ENCODE results near the gene SLC25A38.

The SLC25A38 gene

DNA sequence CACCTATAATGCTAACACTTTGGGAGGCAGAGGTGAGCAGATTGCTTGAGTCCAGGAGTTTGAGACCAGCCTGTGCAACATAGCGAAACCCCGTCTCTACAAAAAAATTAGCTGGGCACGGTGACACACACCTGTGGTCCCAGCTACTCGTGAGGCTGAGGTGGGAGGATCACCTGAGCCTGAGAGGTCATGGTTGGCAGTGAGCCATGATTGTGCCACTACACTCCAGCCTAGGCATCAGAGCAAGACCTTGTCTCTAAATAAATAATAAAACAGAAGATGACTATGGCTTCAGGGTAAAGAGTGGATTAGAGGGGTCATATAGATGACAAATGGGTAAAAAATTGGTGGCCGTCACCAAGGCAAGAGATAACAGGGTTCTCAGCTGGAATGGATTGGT lies 3.1 kb downstream of the SLC25A38 start:
- Histone ChIP-seq H3K27me3 (ENCODE audit: insufficient read depth, insufficient read length) (no peaks in the 10 kb centered on the region), H3K9ac (ENCODE audit: insufficient read length, low read depth) (no peak overlapping the region), H3K36me3 (ENCODE audit: insufficient read depth, insufficient read length, low read length) (peaks cover 55% of the 10 kb centered on the region), H3K4me1 (ENCODE audit: insufficient read depth, insufficient read length) (peaks cover 14% of the 10 kb centered on the region), H3K4me3 (ENCODE audit: insufficient read length, low read depth) (no peak overlapping the region), H3K9me3 (ENCODE audit: insufficient read depth, low read length) (no peaks in the 10 kb centered on the region)
- DNase-seq (ENCODE audit: low read depth, low spot score): no peak
- TF ChIP-seq YY1 (IDR thresholded peaks at IDR 0.05; ENCODE audit: insufficient read depth, insufficient read length): no peak
- no peak for TF ChIP-seq SUZ12 (IDR thresholded peaks at IDR 0.05; ENCODE audit: extremely low read depth, insufficient read depth, insufficient read length)
- no peak for TF ChIP-seq ZNF274 (IDR thresholded peaks at IDR 0.05; ENCODE audit: low read depth, low read length)

DNA sequence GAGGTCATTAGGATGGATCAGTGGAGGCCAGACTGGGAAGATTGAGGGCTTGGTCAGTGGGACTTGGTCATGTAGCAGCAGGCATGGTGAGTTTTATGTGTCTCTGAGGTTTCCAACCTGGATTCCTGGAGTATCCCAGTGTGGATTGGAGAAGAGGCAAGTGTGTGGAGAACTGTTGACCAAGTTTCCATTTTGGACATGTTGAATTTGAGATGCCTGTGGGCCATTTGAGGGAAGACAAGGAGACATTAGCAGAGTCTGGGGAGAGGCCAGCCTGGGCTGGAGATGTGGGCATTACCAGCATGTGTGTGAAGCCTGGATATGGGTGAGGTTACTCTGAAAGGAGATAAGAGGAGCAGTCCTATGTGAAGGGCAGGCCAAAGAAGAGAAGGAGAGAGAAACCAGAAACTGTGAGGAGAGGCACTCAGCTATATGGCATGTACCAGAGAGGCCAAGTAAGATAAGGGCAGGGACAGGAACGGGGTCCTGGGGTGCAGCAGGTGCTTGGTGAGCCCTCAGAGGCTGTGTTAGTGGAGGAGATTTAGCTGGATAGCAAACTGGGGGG lies 4.3 kb downstream of the SLC25A38 start:
- no peak overlapping the region for H3K9ac ChIP-seq (ENCODE audit: insufficient read length, low read depth)
- no peak for TF ChIP-seq ZNF274 (IDR thresholded peaks at IDR 0.05; ENCODE audit: low read depth, low read length)
- no peak for TF ChIP-seq SUZ12 (IDR thresholded peaks at IDR 0.05; ENCODE audit: extremely low read depth, insufficient read depth, insufficient read length)
- no peak for TF ChIP-seq YY1 (IDR thresholded peaks at IDR 0.05; ENCODE audit: insufficient read depth, insufficient read length)
- H3K27me3 ChIP-seq (ENCODE audit: insufficient read depth, insufficient read length): no peaks in the 10 kb centered on the region
- H3K9me3 ChIP-seq (ENCODE audit: insufficient read depth, low read length): no peaks in the 10 kb centered on the region
- no peak for DNase-seq (ENCODE audit: low read depth, low spot score)
- H3K4me1 ChIP-seq (ENCODE audit: insufficient read depth, insufficient read length): peaks cover 14% of the 10 kb centered on the region
- peaks cover 66% of the 10 kb centered on the region for H3K36me3 ChIP-seq (ENCODE audit: insufficient read depth, insufficient read length, low read length)
- no peak overlapping the region for H3K4me3 ChIP-seq (ENCODE audit: insufficient read length, low read depth)

DNA sequence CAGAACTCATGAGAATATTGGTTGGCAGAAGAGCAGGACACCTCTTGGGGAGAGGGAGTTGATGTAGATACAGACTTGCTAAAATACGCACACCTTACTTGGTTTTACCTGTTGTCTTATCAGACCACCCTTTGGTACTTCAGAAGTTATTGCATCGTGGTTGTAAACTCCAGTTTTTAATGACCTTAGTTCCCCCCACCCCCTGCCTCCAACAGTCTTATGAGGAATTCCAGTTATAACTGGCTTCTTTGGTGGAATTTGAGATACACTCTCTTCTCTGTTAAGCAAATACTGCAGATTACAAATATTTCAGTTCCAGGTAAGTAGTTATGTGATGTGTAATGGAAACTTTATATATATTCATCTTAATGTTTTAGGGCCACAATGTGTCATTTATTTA lies 5.0 kb downstream of the SLC25A38 start:
- no peak for TF ChIP-seq SUZ12 (IDR thresholded peaks at IDR 0.05; ENCODE audit: extremely low read depth, insufficient read depth, insufficient read length)
- TF ChIP-seq ZNF274 (IDR thresholded peaks at IDR 0.05; ENCODE audit: low read depth, low read length): no peak
- no peak for TF ChIP-seq YY1 (IDR thresholded peaks at IDR 0.05; ENCODE audit: insufficient read depth, insufficient read length)
- peaks cover 14% of the 10 kb centered on the region for H3K4me1 ChIP-seq (ENCODE audit: insufficient read depth, insufficient read length)
- no peak overlapping the region for H3K4me3 ChIP-seq (ENCODE audit: insufficient read length, low read depth)
- H3K36me3 ChIP-seq (ENCODE audit: insufficient read depth, insufficient read length, low read length): peaks cover 71% of the 10 kb centered on the region
- H3K27me3 ChIP-seq (ENCODE audit: insufficient read depth, insufficient read length): no peaks in the 10 kb centered on the region
- no peak overlapping the region for H3K9ac ChIP-seq (ENCODE audit: insufficient read length, low read depth)
- no peak for DNase-seq (ENCODE audit: low read depth, low spot score)
- H3K9me3 ChIP-seq (ENCODE audit: insufficient read depth, low read length): no peaks in the 10 kb centered on the region

DNA sequence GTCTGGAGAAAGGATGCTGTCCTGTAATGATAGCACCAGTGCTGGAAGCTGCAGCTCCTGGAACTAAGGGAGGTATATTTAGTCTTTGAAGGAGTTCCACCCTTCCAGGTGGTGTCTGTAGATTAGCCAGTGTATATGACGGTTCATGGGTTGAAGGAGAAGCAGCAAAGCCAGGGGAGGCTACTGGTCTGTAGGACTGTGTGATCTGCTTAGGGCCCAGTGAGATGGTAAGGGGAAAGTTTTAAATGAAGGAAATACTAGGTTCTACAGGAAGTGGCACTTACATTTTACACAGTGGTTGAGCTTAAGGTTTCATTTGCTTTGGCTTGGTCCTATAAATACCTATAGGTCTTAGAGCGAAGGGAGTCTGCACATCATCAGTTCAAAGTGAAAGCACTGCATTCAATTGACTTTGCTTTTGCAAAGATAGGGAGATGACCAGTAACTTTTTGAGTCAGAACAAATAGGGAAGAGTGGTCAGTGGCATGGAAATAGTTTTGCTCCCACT lies 5.6 kb downstream of the SLC25A38 start:
- Histone ChIP-seq H3K4me3 (ENCODE audit: insufficient read length, low read depth) (no peak overlapping the region), H3K27me3 (ENCODE audit: insufficient read depth, insufficient read length) (no peaks in the 10 kb centered on the region), H3K9ac (ENCODE audit: insufficient read length, low read depth) (no peak overlapping the region), H3K4me1 (ENCODE audit: insufficient read depth, insufficient read length) (peaks cover 14% of the 10 kb centered on the region), H3K36me3 (ENCODE audit: insufficient read depth, insufficient read length, low read length) (peaks cover 77% of the 10 kb centered on the region), H3K9me3 (ENCODE audit: insufficient read depth, low read length) (no peaks in the 10 kb centered on the region)
- TF ChIP-seq SUZ12 (IDR thresholded peaks at IDR 0.05; ENCODE audit: extremely low read depth, insufficient read depth, insufficient read length) (no peak), ZNF274 (IDR thresholded peaks at IDR 0.05; ENCODE audit: low read depth, low read length) (no peak), YY1 (IDR thresholded peaks at IDR 0.05; ENCODE audit: insufficient read depth, insufficient read length) (no peak)
- no peak for DNase-seq (ENCODE audit: low read depth, low spot score)

DNA sequence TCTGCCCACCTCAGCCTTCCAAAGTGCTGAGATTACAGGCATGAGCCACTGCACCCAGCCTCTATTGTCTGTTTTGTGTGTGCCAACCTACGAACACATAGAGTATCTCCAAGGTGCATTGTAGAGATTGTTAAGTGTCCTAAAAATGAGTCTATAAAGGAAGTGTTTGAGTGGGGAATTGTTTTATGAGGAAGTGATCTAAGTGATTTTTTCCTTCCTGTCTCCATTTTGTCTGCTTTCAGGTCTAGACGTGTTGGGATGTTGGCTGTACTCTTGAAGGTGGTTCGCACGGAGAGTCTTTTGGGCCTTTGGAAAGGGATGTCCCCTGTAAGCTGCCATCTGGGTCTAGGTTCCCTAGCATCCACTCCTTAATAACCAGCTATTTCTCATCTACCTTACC lies 7.0 kb downstream of the SLC25A38 start:
- no peak for DNase-seq (ENCODE audit: low read depth, low spot score)
- TF ChIP-seq YY1 (IDR thresholded peaks at IDR 0.05; ENCODE audit: insufficient read depth, insufficient read length) (no peak), SUZ12 (IDR thresholded peaks at IDR 0.05; ENCODE audit: extremely low read depth, insufficient read depth, insufficient read length) (no peak), ZNF274 (IDR thresholded peaks at IDR 0.05; ENCODE audit: low read depth, low read length) (no peak)
- peaks cover 14% of the 10 kb centered on the region for H3K4me1 ChIP-seq (ENCODE audit: insufficient read depth, insufficient read length)
- H3K4me3 ChIP-seq (ENCODE audit: insufficient read length, low read depth): no peak overlapping the region
- peaks cover 89% of the 10 kb centered on the region for H3K36me3 ChIP-seq (ENCODE audit: insufficient read depth, insufficient read length, low read length)
- H3K9ac ChIP-seq (ENCODE audit: insufficient read length, low read depth): no peak overlapping the region
- H3K27me3 ChIP-seq (ENCODE audit: insufficient read depth, insufficient read length): no peaks in the 10 kb centered on the region
- H3K9me3 ChIP-seq (ENCODE audit: insufficient read depth, low read length): no peaks in the 10 kb centered on the region

DNA sequence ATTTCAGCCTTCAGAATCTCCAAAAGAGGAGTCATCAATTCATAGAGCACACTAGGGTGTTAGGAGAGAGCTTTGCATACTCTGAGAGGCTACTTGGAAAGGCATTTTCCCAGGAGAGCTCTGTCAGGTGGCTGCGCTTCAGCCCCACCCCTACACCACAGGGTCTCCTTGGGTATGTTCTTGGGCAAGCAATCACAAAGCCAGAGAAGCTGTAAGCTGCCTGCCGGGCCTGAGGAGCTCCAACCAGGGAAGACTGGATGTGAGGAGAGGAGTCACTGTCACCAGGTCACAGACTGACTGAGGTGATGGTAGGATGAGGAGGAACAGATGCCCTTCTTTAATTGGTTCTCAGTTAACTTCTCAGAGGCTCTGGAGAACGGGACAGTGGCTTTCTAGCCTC lies 13.5 kb downstream of the SLC25A38 start:
- TF ChIP-seq ZNF274 (IDR thresholded peaks at IDR 0.05; ENCODE audit: low read depth, low read length) (no peak), YY1 (IDR thresholded peaks at IDR 0.05; ENCODE audit: insufficient read depth, insufficient read length) (no peak), SUZ12 (IDR thresholded peaks at IDR 0.05; ENCODE audit: extremely low read depth, insufficient read depth, insufficient read length) (no peak)
- DNase-seq (ENCODE audit: low read depth, low spot score): no peak
- Histone ChIP-seq H3K4me3 (ENCODE audit: insufficient read length, low read depth) (no peak overlapping the region), H3K9ac (ENCODE audit: insufficient read length, low read depth) (no peak overlapping the region), H3K36me3 (ENCODE audit: insufficient read depth, insufficient read length, low read length) (peaks cover 70% of the 10 kb centered on the region), H3K4me1 (ENCODE audit: insufficient read depth, insufficient read length) (peaks cover 3% of the 10 kb centered on the region), H3K27me3 (ENCODE audit: insufficient read depth, insufficient read length) (no peaks in the 10 kb centered on the region), H3K9me3 (ENCODE audit: insufficient read depth, low read length) (no peaks in the 10 kb centered on the region)

DNA sequence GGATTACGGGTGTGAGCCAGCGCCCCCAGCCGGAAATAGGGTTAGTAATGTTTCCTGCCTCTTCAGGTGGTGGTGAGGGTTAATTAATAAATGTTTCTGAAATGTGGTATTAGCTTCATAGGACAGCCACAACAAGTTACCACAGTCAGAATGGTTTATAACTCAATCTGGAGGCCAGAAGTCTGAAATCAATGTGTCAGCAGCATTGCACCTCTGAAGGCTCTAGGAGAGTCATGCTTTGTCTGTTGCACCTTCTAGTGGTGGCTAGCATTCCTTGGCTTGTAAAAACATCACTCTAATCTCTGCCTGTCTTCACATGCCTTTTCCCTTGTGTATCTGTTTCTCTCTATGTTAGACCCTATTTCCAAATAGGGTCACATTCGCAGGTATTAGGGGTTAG lies 15.5 kb downstream of the SLC25A38 start:
- H3K9me3 ChIP-seq (ENCODE audit: insufficient read depth, low read length): no peaks in the 10 kb centered on the region
- no peaks in the 10 kb centered on the region for H3K27me3 ChIP-seq (ENCODE audit: insufficient read depth, insufficient read length)
- no peak for TF ChIP-seq YY1 (IDR thresholded peaks at IDR 0.05; ENCODE audit: insufficient read depth, insufficient read length)
- no peak for TF ChIP-seq ZNF274 (IDR thresholded peaks at IDR 0.05; ENCODE audit: low read depth, low read length)
- no peak for TF ChIP-seq SUZ12 (IDR thresholded peaks at IDR 0.05; ENCODE audit: extremely low read depth, insufficient read depth, insufficient read length)
- H3K9ac ChIP-seq (ENCODE audit: insufficient read length, low read depth): no peak overlapping the region
- H3K4me3 ChIP-seq (ENCODE audit: insufficient read length, low read depth): no peak overlapping the region
- peaks cover 9% of the 10 kb centered on the region for H3K4me1 ChIP-seq (ENCODE audit: insufficient read depth, insufficient read length)
- H3K36me3 ChIP-seq (ENCODE audit: insufficient read depth, insufficient read length, low read length): peaks cover 52% of the 10 kb centered on the region
- DNase-seq (ENCODE audit: low read depth, low spot score): no peak
